Neural cell (in vitro differentiated cells): ENCODE results near the gene DBF4. TPM values are rescaled to one million over a fixed set of nuclear protein-coding genes. Genes with fewer than 3 reads are reported as not detected.

Experiments
- H2AFZ ChIP-seq: fragments of 200-600, 300-800 bp; sonication (generic), shearing (Covaris generic); 2 replicates; pipeline ENCODE4 v1.6.0; 2014; ENCODE audit warnings: low read depth, mild to moderate bottlenecking, antibody characterized with exemption, low read length, moderate library complexity
- H3F3A ChIP-seq: fragments of 200-600 bp; shearing (Covaris generic); 2 replicates; pipeline ENCODE4 v1.6.1; 2016; ENCODE audit warnings: mild to moderate bottlenecking, moderate library complexity, mixed read lengths, antibody characterized with exemption, low read length; ENCODE audit not compliant: insufficient read depth, poor library complexity, severe bottlenecking
- H3K27ac ChIP-seq: fragments of 200-600, 300-800 bp; sonication (generic), shearing (Covaris generic); 2 replicates; pipeline ENCODE4 v1.5.1; 2014; ENCODE audit warnings: mild to moderate bottlenecking, low read length, moderate library complexity
- H3K27me3 ChIP-seq: fragments of 300-800, 200-600 bp; sonication (generic), shearing (Covaris generic); 2 replicates; pipeline ENCODE4 v1.6.0; 2014; ENCODE audit warnings: mild to moderate bottlenecking, low read depth, low read length, moderate library complexity; ENCODE audit not compliant: insufficient read depth
- H3K36me3 ChIP-seq: fragments of 300-800, 200-600 bp; sonication (generic), shearing (Covaris generic); 2 replicates; pipeline ENCODE4 v1.5.1; 2014; ENCODE audit warnings: mild to moderate bottlenecking, antibody characterized with exemption, low read length, moderate library complexity; ENCODE audit not compliant: insufficient read depth
- H3K4me2 ChIP-seq: fragments of 300-800, 200-600 bp; sonication (generic), shearing (Covaris generic); 2 replicates; pipeline ENCODE4 v1.6.0; 2014; ENCODE audit warnings: mild to moderate bottlenecking, low read length
- H3K4me3 ChIP-seq: fragments of 300-800, 200-600 bp; sonication (generic), shearing (Covaris generic); 2 replicates; pipeline ENCODE4 v1.5.1; 2014; ENCODE audit warnings: mild to moderate bottlenecking, low read length, moderate library complexity
- H3K79me2 ChIP-seq: fragments of 200-600 bp; shearing (Covaris generic); replicated peaks from 2 replicates; pipeline ENCODE4 v1.6.0; 2014; ENCODE audit warnings: mild to moderate bottlenecking, low read length, moderate library complexity; ENCODE audit not compliant: insufficient read depth
- H3K9ac ChIP-seq: fragments of 300-800, 200-600 bp; sonication (generic), shearing (Covaris generic); 2 replicates; pipeline ENCODE4 v1.6.1; 2016; ENCODE audit warnings: mild to moderate bottlenecking, low read length, mixed read lengths
- H3K9me2 ChIP-seq: fragments of 200-600 bp; shearing (Covaris generic); 2 replicates; pipeline ENCODE4 v1.6.1; 2016; ENCODE audit warnings: mild to moderate bottlenecking, low read length, mixed read lengths; ENCODE audit not compliant: insufficient read depth
- H3K9me3 ChIP-seq: fragments of 200-600, 300-800 bp; sonication (generic), shearing (Covaris generic); 2 replicates; pipeline ENCODE4 v1.6.1; 2016; ENCODE audit warnings: mild to moderate bottlenecking, mixed run types, low read length, moderate library complexity, mixed read lengths
- H4K20me1 ChIP-seq: fragments of 200-600 bp; shearing (Covaris generic); 2 replicates; pipeline ENCODE4 v1.6.1; 2016; ENCODE audit warnings: mild to moderate bottlenecking, mixed run types; ENCODE audit not compliant: insufficient read depth
- CTCF ChIP-seq: fragments of 450-650 bp; IDR thresholded peaks from 2 replicates; pipeline ENCODE4 v1.5.1; 2014; ENCODE audit warnings: antibody characterized with exemption, mild to moderate bottlenecking, moderate library complexity; ENCODE audit not compliant: poor library complexity, severe bottlenecking
- EP300 ChIP-seq: fragments of 450-650 bp; conservative IDR thresholded peaks from 2 replicates; pipeline ENCODE4 v1.6.1; 2014; ENCODE audit warnings: antibody characterized with exemption, mild to moderate bottlenecking, moderate library complexity; ENCODE audit not compliant: poor library complexity, severe bottlenecking
- EZH2 ChIP-seq: fragments of 200-600, 300-800 bp; shearing (Covaris generic), sonication (generic); IDR thresholded peaks from 2 replicates; pipeline ENCODE4 v1.6.1; 2014; ENCODE audit warnings: antibody characterized with exemption, low read length, borderline replicate concordance, mild to moderate bottlenecking; ENCODE audit not compliant: insufficient read depth, poor library complexity, severe bottlenecking
- MXI1 ChIP-seq: fragments of 450-650 bp; conservative IDR thresholded peaks from 2 replicates; pipeline ENCODE4 v1.6.1; 2014; ENCODE audit warnings: antibody characterized with exemption, mild to moderate bottlenecking; ENCODE audit not compliant: poor library complexity, severe bottlenecking
- POLR2AphosphoS5 ChIP-seq: IDR thresholded peaks from 2 replicates; pipeline ENCODE4 v1.6.1; 2012
- RAD21 ChIP-seq: fragments of 450-650 bp; conservative IDR thresholded peaks from 2 replicates; pipeline ENCODE4 v1.6.1; 2014; ENCODE audit warnings: antibody characterized with exemption, mild to moderate bottlenecking, moderate library complexity
- SMC3 ChIP-seq: fragments of 450-650 bp; conservative IDR thresholded peaks from 2 replicates; pipeline ENCODE4 v1.6.1; 2014; ENCODE audit warnings: antibody characterized with exemption, mild to moderate bottlenecking, moderate library complexity; ENCODE audit not compliant: poor library complexity
- TAF1 ChIP-seq: IDR thresholded peaks from 2 replicates; pipeline ENCODE4 v1.6.1; 2012; ENCODE audit warnings: low read depth
- polyA plus RNA-seq: library from polyadenylated mRNA; depleted of rRNA; stranded (reverse); fragments of >200 nt; gene quantifications from 2 replicates; pipeline ENCODE4 v1.2.3, GENCODE V29; 2014
- TF ChIP-seq, protein P1 (sequence below): IDR thresholded peaks from 2 replicates; pipeline ENCODE4 v1.6.1; 2012; ENCODE audit warnings: borderline replicate concordance

DBF4 gene
- polyA plus RNA-seq, 1 donor from 2014 or later = 13.0 TPM

GRCh38 chr7:87919875-87920274 is 43.6 kb downstream of the DBF4 start:
- Histone ChIP-seq H3K4me3 (no peak overlapping the region), H4K20me1 (no peaks in the 10 kb centered on the region), H3K27ac (no peak overlapping the region), H3K9me2 (no peaks in the 10 kb centered on the region), H3K27me3 (no peaks in the 10 kb centered on the region), H3K9me3 (no peaks in the 10 kb centered on the region), H3K79me2 (no peaks in the 10 kb centered on the region), H3F3A (no peaks in the 10 kb centered on the region), H3K4me2 (no peak overlapping the region), H3K9ac (no peak overlapping the region), H3K36me3 (no peaks in the 10 kb centered on the region), H2AFZ (no peak overlapping the region)
- TF ChIP-seq, protein P1, sequence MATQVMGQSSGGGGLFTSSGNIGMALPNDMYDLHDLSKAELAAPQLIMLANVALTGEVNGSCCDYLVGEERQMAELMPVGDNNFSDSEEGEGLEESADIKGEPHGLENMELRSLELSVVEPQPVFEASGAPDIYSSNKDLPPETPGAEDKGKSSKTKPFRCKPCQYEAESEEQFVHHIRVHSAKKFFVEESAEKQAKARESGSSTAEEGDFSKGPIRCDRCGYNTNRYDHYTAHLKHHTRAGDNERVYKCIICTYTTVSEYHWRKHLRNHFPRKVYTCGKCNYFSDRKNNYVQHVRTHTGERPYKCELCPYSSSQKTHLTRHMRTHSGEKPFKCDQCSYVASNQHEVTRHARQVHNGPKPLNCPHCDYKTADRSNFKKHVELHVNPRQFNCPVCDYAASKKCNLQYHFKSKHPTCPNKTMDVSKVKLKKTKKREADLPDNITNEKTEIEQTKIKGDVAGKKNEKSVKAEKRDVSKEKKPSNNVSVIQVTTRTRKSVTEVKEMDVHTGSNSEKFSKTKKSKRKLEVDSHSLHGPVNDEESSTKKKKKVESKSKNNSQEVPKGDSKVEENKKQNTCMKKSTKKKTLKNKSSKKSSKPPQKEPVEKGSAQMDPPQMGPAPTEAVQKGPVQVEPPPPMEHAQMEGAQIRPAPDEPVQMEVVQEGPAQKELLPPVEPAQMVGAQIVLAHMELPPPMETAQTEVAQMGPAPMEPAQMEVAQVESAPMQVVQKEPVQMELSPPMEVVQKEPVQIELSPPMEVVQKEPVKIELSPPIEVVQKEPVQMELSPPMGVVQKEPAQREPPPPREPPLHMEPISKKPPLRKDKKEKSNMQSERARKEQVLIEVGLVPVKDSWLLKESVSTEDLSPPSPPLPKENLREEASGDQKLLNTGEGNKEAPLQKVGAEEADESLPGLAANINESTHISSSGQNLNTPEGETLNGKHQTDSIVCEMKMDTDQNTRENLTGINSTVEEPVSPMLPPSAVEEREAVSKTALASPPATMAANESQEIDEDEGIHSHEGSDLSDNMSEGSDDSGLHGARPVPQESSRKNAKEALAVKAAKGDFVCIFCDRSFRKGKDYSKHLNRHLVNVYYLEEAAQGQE = no peak
- no peak for TF ChIP-seq CTCF
- no peak for TF ChIP-seq RAD21
- no peak for TF ChIP-seq TAF1
- TF ChIP-seq SMC3 = no peak
- TF ChIP-seq MXI1 = no peak
- no peak for TF ChIP-seq POLR2AphosphoS5
- TF ChIP-seq EZH2 = no peak
- TF ChIP-seq EP300 = no peak

GRCh38 chr7:87920578-87920977 is 44.3 kb downstream of the DBF4 start:
- H2AFZ ChIP-seq = no peak overlapping the region
- no peak overlapping the region for H3K4me2 ChIP-seq

More at GRCh38 chr7:87920578-87920977, 44.3 kb downstream of the DBF4 start:
- no peak overlapping the region for H3K9ac ChIP-seq
- no peaks in the 10 kb centered on the region for H3K79me2 ChIP-seq
- H3K27me3 ChIP-seq = no peaks in the 10 kb centered on the region
- no peak overlapping the region for H3K4me3 ChIP-seq
- no peaks in the 10 kb centered on the region for H3F3A ChIP-seq
- H4K20me1 ChIP-seq = no peaks in the 10 kb centered on the region
- TF ChIP-seq, protein P1 = no peak
- TF ChIP-seq CTCF (no peak), SMC3 (no peak), TAF1 (no peak), EP300 (no peak), POLR2AphosphoS5 (no peak), EZH2 (no peak), RAD21 (no peak)
- H3K36me3 ChIP-seq = no peaks in the 10 kb centered on the region
- no peaks in the 10 kb centered on the region for H3K9me3 ChIP-seq
- no peak overlapping the region for H3K27ac ChIP-seq
- H3K9me2 ChIP-seq = no peaks in the 10 kb centered on the region
